Measurements from ENCODE around the gene TRAP1.

DNA sequence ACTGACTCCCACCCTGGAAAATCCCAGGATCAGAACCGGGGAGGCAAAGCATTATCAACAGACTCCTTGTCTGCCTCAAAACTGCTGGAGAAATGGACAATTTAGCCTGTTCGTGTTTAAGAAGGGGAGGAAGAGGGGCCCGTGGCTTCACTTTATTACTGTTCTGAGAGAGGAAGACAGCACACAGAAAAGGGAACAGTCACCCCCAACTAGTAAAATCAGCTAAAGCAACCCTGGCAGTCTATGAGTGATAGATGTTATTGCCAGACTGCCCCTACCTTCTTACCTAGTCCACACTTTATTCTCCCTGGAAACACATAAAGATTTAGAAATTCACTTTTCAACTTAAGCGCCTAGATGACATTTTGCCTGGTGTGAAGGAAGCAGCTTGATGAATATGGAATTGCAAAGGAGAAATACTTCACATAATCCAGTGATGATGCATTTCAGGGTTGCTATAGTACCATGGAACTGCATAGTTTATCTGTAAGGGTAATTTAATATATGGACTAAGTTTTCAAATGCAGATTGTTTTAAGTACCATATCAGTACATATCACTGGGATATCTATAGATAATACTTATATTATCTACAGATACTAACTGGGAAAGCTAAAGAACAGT is 36.9 kb upstream of the TRAP1 start:
- TF ChIP-seq, protein P1, sequence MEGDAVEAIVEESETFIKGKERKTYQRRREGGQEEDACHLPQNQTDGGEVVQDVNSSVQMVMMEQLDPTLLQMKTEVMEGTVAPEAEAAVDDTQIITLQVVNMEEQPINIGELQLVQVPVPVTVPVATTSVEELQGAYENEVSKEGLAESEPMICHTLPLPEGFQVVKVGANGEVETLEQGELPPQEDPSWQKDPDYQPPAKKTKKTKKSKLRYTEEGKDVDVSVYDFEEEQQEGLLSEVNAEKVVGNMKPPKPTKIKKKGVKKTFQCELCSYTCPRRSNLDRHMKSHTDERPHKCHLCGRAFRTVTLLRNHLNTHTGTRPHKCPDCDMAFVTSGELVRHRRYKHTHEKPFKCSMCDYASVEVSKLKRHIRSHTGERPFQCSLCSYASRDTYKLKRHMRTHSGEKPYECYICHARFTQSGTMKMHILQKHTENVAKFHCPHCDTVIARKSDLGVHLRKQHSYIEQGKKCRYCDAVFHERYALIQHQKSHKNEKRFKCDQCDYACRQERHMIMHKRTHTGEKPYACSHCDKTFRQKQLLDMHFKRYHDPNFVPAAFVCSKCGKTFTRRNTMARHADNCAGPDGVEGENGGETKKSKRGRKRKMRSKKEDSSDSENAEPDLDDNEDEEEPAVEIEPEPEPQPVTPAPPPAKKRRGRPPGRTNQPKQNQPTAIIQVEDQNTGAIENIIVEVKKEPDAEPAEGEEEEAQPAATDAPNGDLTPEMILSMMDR (IDR thresholded peaks at IDR 0.05; ENCODE audit: low read length), result no peak
- no peak for TF ChIP-seq EZH2 (IDR thresholded peaks at IDR 0.05; ENCODE audit: borderline replicate concordance, low read length)

All from OCI-LY1 (cell line).